HepG2 (cell line): Measurements from ENCODE around the gene FANCL. TPM values are rescaled to one million over a fixed set of nuclear protein-coding genes. Genes with fewer than 3 reads are reported as not detected.

Experiments used
- CENPX ChIP-seq: sonication (generic); formaldehyde crosslinking; IDR thresholded peaks from 2 replicates; pipeline ENCODE4 v1.9.0; 2021; ENCODE audit warnings: mild to moderate bottlenecking, missing genetic modification reagents, moderate library complexity
- PRMT3 ChIP-seq: sonication (generic); formaldehyde crosslinking; IDR thresholded peaks from 2 replicates; pipeline ENCODE4 v1.8.1; 2022; ENCODE audit warnings: low read depth, mild to moderate bottlenecking, moderate library complexity, missing genetic modification reagents, borderline replicate concordance
- SRF ChIP-seq: IDR thresholded peaks from 2 replicates; pipeline ENCODE4 v1.6.1; 2011; ENCODE audit warnings: mild to moderate bottlenecking, low read depth, low read length, moderate library complexity
- TBX3 ChIP-seq: fragments of 450-650 bp; IDR thresholded peaks from 2 replicates; pipeline ENCODE4 v1.6.1; 2017; ENCODE audit warnings: antibody characterized with exemption, mild to moderate bottlenecking, inconsistent platforms, borderline replicate concordance
- THYN1 ChIP-seq: sonication (generic); formaldehyde crosslinking; IDR thresholded peaks from 2 replicates; pipeline ENCODE4 v1.8.1; 2023; ENCODE audit warnings: low read depth, mild to moderate bottlenecking, moderate library complexity, missing genetic modification reagents, borderline replicate concordance
- ZBTB7A ChIP-seq: sonication (generic); formaldehyde crosslinking; IDR thresholded peaks from 2 replicates; pipeline ENCODE4 v1.8.0; 2022; ENCODE audit warnings: mild to moderate bottlenecking, missing genetic modification reagents
- ZNF354B ChIP-seq: sonication (generic); formaldehyde crosslinking; IDR thresholded peaks from 2 replicates; pipeline ENCODE4 v1.8.0; 2022; ENCODE audit warnings: mild to moderate bottlenecking, missing genetic modification reagents
- polyA plus RNA-seq, 8 experiments: library from polyadenylated mRNA; depleted of rRNA in 3 of 8; stranded (reverse) in 7 of 8; unstranded in 1 of 8; fragments of >200 nt; fragmentation: Illumina TruSeq in 4 of 8; extraction: Trizol in 4 of 8; gene quantifications; 2 replicates each; pipeline versions ENCODE4 v1.2.1 to v1.2.3, GENCODE V29; 2011 to 2016; ENCODE audit warnings: low read depth in 4 of 8, missing spikeins in 1 of 8, mixed read lengths in 1 of 8; ENCODE audit not compliant: insufficient read depth in 1 of 8
- total RNA-seq, 5 experiments: library from RNA; depleted of rRNA; stranded (reverse); fragments of >200 nt; fragmentation: Illumina TruSeq; extraction: Trizol; gene quantifications; 2 replicates each; pipeline ENCODE4 v1.2.3, GENCODE V29; 2016; ENCODE audit warnings: low read depth in 1 of 5
- TF ChIP-seq, protein P1 (sequence below): sonication (generic); formaldehyde crosslinking; IDR thresholded peaks from 2 replicates; pipeline ENCODE4 v1.9.0; 2021; ENCODE audit warnings: missing genetic modification reagents, borderline replicate concordance
- TF ChIP-seq, protein P2 (sequence below): sonication (generic); formaldehyde crosslinking; conservative IDR thresholded peaks from 2 replicates; pipeline ENCODE4 v1.8.0; 2022; ENCODE audit warnings: missing genetic modification reagents
- TF ChIP-seq, protein P3 (sequence below): sonication (generic); formaldehyde crosslinking; IDR thresholded peaks from 2 replicates; pipeline ENCODE4 v1.8.0; 2022; ENCODE audit warnings: mild to moderate bottlenecking, missing genetic modification reagents; ENCODE audit not compliant: insufficient replicate concordance
- TF ChIP-seq, protein P4 (sequence below), 2 experiments: IDR thresholded peaks; 2 replicates each; pipeline ENCODE4 v1.6.1; 2011 to 2012; ENCODE audit warnings: low read length in 2 of 2, borderline replicate concordance in 1 of 2, low read depth in 1 of 2, mild to moderate bottlenecking in 1 of 2, moderate library complexity in 1 of 2
- TF ChIP-seq, protein P5 (sequence below): sonication (generic); formaldehyde crosslinking; IDR thresholded peaks from 2 replicates; pipeline ENCODE4 v1.4.0; 2020; ENCODE audit warnings: mild to moderate bottlenecking, low read depth, missing genetic modification reagents
- TF ChIP-seq, protein P6 (sequence below): IDR thresholded peaks from 2 replicates; pipeline ENCODE4 v1.6.1; 2018; ENCODE audit warnings: missing genetic modification reagents

FANCL gene
- total and polyA plus RNA-seq, 2 of the 13 experiments (the other 11 are each of a cell fraction or from before 2014, with no cell fraction given), result 40.7 to 66.8 TPM

DNA sequence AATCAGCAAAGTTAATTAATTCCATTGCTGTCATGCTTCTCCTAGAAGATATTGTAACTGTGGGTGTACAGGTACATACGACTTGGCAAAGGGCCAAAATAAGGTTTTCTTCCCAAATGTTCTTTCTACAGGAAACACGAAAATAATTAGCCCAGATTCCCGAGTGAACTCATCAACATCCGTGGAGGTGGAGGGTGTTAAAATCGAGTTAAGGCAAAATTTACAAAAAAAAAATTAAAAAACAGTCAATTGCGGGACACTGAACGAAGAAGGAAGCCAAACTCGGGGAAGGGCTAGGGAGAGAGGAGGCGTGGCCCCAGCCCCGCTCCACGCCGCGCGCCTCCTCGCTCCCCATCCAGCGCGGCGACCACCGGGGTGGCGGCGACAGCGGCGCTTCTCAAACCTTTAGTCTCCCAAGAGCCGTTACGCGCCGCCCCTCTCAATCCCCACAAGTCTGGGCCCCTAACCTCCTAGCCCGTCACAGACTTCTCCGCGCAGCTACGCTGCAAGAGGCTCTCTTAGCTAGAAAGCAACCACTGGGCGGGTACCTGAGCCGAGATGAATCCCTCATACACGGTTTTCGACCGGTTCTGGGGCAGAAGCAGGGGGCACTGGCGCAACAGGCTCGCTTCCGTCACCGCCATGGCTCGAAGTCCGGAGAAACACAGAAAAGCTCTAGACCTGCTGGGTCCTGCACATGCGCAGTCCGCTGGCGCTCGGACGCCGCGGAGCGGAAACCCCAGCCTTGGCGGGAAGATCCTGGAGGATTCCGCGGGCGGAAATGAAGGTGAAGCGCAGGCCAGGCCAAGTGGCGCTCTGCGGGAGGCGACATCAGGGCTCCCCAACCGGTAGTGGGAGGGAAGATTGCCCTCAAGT, at the start of gene FANCL (continued):
- TF ChIP-seq, protein P1, sequence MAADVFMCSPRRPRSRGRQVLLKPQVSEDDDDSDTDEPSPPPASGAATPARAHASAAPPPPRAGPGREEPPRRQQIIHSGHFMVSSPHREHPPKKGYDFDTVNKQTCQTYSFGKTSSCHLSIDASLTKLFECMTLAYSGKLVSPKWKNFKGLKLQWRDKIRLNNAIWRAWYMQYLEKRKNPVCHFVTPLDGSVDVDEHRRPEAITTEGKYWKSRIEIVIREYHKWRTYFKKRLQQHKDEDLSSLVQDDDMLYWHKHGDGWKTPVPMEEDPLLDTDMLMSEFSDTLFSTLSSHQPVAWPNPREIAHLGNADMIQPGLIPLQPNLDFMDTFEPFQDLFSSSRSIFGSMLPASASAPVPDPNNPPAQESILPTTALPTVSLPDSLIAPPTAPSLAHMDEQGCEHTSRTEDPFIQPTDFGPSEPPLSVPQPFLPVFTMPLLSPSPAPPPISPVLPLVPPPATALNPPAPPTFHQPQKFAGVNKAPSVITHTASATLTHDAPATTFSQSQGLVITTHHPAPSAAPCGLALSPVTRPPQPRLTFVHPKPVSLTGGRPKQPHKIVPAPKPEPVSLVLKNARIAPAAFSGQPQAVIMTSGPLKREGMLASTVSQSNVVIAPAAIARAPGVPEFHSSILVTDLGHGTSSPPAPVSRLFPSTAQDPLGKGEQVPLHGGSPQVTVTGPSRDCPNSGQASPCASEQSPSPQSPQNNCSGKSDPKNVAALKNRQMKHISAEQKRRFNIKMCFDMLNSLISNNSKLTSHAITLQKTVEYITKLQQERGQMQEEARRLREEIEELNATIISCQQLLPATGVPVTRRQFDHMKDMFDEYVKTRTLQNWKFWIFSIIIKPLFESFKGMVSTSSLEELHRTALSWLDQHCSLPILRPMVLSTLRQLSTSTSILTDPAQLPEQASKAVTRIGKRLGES (CRISPR knock-in tag), result peak; percentile 64; the same call in 1 of the 2 replicates
- TF ChIP-seq, protein P2, sequence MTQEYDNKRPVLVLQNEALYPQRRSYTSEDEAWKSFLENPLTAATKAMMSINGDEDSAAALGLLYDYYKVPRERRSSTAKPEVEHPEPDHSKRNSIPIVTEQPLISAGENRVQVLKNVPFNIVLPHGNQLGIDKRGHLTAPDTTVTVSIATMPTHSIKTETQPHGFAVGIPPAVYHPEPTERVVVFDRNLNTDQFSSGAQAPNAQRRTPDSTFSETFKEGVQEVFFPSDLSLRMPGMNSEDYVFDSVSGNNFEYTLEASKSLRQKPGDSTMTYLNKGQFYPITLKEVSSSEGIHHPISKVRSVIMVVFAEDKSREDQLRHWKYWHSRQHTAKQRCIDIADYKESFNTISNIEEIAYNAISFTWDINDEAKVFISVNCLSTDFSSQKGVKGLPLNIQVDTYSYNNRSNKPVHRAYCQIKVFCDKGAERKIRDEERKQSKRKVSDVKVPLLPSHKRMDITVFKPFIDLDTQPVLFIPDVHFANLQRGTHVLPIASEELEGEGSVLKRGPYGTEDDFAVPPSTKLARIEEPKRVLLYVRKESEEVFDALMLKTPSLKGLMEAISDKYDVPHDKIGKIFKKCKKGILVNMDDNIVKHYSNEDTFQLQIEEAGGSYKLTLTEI (CRISPR knock-in tag), result no peak
- TF ChIP-seq TBX3, result no peak; the same call in 1 of the 2 replicates
- no peak for TF ChIP-seq CENPX (CRISPR knock-in tag)
- TF ChIP-seq THYN1 (CRISPR knock-in tag), result peak; percentile 98
- TF ChIP-seq SRF, result no peak
- TF ChIP-seq, protein P3, sequence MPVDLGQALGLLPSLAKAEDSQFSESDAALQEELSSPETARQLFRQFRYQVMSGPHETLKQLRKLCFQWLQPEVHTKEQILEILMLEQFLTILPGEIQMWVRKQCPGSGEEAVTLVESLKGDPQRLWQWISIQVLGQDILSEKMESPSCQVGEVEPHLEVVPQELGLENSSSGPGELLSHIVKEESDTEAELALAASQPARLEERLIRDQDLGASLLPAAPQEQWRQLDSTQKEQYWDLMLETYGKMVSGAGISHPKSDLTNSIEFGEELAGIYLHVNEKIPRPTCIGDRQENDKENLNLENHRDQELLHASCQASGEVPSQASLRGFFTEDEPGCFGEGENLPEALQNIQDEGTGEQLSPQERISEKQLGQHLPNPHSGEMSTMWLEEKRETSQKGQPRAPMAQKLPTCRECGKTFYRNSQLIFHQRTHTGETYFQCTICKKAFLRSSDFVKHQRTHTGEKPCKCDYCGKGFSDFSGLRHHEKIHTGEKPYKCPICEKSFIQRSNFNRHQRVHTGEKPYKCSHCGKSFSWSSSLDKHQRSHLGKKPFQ (CRISPR knock-in tag), result peak; percentile 91
- TF ChIP-seq PRMT3, result peak; percentile 71; the same call in 1 of the 2 replicates
- peak; percentile 96; the same call in 1 of the 2 replicates for TF ChIP-seq ZNF354B (CRISPR knock-in tag)
- TF ChIP-seq, protein P4, sequence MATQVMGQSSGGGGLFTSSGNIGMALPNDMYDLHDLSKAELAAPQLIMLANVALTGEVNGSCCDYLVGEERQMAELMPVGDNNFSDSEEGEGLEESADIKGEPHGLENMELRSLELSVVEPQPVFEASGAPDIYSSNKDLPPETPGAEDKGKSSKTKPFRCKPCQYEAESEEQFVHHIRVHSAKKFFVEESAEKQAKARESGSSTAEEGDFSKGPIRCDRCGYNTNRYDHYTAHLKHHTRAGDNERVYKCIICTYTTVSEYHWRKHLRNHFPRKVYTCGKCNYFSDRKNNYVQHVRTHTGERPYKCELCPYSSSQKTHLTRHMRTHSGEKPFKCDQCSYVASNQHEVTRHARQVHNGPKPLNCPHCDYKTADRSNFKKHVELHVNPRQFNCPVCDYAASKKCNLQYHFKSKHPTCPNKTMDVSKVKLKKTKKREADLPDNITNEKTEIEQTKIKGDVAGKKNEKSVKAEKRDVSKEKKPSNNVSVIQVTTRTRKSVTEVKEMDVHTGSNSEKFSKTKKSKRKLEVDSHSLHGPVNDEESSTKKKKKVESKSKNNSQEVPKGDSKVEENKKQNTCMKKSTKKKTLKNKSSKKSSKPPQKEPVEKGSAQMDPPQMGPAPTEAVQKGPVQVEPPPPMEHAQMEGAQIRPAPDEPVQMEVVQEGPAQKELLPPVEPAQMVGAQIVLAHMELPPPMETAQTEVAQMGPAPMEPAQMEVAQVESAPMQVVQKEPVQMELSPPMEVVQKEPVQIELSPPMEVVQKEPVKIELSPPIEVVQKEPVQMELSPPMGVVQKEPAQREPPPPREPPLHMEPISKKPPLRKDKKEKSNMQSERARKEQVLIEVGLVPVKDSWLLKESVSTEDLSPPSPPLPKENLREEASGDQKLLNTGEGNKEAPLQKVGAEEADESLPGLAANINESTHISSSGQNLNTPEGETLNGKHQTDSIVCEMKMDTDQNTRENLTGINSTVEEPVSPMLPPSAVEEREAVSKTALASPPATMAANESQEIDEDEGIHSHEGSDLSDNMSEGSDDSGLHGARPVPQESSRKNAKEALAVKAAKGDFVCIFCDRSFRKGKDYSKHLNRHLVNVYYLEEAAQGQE (IDR thresholded peaks at IDR 0.05; ENCODE audit: borderline replicate concordance in 1 of 2, low read depth in 1 of 2, low read length in 2 of 2), result peak in 1 of 2 experiments; percentile 58; a peak in 1 of 4 replicates
- TF ChIP-seq, protein P5, sequence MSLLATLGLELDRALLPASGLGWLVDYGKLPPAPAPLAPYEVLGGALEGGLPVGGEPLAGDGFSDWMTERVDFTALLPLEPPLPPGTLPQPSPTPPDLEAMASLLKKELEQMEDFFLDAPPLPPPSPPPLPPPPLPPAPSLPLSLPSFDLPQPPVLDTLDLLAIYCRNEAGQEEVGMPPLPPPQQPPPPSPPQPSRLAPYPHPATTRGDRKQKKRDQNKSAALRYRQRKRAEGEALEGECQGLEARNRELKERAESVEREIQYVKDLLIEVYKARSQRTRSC (CRISPR knock-in tag), result peak; percentile 94; the same call in 1 of the 2 replicates
- TF ChIP-seq, protein P6, sequence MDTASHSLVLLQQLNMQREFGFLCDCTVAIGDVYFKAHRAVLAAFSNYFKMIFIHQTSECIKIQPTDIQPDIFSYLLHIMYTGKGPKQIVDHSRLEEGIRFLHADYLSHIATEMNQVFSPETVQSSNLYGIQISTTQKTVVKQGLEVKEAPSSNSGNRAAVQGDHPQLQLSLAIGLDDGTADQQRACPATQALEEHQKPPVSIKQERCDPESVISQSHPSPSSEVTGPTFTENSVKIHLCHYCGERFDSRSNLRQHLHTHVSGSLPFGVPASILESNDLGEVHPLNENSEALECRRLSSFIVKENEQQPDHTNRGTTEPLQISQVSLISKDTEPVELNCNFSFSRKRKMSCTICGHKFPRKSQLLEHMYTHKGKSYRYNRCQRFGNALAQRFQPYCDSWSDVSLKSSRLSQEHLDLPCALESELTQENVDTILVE (CRISPR knock-in tag), result peak; percentile 34
- peak; percentile 91; the same call in 1 of the 2 replicates for TF ChIP-seq ZBTB7A
